GM19023 (cell line): ENCODE measurements around the gene UBTF.

Experiments used
- ATAC-seq: cut with Tn5 transposase; IDR thresholded peaks from one replicate; pipeline ENCODE4 v1.9.1; 2021; ENCODE audit warnings: mild to moderate bottlenecking, moderate library complexity; ENCODE audit not compliant: unreplicated experiment

The UBTF gene, protein sequence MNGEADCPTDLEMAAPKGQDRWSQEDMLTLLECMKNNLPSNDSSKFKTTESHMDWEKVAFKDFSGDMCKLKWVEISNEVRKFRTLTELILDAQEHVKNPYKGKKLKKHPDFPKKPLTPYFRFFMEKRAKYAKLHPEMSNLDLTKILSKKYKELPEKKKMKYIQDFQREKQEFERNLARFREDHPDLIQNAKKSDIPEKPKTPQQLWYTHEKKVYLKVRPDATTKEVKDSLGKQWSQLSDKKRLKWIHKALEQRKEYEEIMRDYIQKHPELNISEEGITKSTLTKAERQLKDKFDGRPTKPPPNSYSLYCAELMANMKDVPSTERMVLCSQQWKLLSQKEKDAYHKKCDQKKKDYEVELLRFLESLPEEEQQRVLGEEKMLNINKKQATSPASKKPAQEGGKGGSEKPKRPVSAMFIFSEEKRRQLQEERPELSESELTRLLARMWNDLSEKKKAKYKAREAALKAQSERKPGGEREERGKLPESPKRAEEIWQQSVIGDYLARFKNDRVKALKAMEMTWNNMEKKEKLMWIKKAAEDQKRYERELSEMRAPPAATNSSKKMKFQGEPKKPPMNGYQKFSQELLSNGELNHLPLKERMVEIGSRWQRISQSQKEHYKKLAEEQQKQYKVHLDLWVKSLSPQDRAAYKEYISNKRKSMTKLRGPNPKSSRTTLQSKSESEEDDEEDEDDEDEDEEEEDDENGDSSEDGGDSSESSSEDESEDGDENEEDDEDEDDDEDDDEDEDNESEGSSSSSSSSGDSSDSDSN

DNA sequence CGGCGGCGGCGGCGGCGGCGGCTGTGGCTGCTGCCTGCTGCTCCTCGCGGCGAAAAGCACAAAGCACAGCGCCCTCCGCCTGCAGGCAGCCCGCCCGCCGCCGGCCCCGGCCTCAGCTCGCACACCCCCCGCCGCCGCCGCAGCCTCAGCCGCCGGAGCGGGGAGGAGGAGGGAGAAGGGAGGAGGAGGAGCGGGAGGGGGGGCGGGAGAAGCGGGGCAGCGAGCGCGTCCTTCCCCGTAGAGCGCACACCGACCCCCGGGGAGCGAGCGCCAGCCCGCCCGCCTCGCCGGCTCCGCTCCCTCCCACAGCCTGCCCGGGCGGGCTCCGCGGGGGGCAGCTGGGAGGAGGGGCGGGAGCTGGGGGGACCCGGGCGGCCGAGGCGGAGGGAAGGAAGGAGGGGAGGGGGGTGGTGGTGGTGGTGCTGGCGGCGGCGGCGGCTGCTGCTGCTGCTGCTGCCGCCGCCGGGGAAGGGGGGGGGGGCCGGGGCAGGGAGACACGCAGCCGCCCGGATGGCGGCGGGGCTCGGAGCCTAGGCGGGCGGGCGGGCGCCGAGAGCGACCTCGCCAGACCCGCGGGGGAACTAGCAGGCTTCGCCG lies at the start of gene UBTF:
Gene UBTF, minus strand, starts transcription at position 60 of the 597 bp plus-strand sequence. CDS start 1,446 bp downstream, outside the sequence.
- ATAC-seq: peak; percentile 9

DNA sequence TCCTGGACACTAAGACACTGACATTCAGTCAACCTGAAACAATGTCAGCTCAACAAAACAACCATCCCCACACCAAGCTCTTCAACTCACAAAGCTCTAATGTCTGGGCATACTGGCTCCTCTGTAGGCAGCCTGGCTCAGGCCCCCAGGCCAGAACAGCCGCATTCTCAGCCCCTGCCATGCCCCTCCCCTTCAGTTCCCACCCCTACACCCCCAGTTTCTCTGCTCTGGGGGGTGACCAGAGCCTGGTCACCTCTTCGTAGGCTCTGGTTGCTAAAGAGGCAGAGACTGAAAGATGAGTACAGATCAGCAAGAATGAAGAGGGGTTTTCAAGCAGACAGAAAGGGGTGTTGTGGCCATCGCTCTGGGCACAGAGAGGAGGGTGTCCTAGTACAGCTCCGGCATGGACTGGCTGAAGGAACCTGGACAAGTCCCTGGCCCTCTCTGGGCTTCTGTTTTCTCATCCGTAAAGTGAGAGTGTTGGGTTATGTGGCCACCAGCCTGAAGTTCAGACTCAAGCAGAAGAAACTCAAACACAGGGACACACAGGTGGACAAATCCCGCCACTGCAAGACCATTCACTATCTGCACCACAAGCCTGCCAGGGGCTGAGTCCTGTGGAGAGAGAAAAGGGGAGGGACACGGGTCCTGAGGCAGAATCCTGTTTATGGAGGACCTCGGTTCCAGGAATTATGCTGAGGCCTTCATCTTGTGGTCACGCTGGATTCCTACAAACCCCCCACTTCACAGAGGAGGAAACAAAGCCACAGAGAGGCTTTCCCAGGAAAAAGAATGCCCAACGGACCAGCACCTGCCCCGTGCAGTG lies 49.4 kb upstream of the UBTF start:
- no peak for ATAC-seq

DNA sequence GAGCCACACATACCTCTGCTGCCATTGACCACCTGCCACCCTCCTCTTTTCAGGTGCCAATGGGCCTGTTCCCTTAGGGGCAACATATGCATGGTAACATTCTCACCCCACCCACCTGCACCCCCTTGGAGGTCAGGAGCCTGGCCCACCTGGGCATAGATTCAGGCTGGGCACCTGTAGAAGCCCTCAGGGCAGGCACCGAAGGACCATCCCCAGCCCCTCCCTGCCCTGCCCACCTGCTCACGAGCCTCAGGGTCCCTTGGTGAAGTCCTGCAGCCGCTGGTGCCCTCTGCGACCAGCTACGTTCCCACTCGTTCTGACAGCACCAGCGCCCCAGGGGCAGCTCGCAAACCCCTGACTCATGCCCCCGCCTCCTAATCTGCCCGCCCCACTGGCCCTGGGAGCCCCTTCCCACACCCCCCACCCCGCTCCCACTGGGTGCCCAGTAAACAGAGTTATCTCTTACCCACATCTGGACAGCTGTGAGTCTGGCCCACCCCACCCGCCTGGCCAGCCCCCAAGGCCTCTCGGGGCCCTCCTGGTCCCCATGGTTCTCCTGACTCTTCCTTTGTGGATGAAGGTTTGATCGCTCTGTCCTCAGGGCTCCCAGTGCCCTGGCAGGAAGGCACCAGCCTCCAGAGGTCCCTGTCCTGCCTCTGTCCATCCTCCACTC lies 48.5 kb upstream of the UBTF start, which contains the start of gene SLC4A1:
Gene SLC4A1, minus strand, starts transcription at position 318 of the 673 bp plus-strand sequence. CDS start 5,269 bp downstream, outside the sequence.
- no peak for ATAC-seq

DNA sequence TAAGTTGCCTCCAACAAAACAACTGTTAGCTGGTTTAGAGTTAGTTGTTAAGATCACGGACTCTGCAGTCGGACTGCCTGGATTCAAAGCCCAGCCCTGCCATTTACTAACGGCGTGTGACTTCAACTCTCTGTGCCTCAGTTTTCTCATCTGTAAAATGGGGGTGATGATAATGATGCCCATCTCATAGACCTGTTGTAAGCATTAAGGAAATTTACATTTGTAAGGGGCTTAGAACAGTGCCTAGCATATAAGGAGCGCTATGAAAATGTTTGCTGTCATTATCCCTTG lies 47.6 kb upstream of the UBTF start:
- ATAC-seq: no peak

DNA sequence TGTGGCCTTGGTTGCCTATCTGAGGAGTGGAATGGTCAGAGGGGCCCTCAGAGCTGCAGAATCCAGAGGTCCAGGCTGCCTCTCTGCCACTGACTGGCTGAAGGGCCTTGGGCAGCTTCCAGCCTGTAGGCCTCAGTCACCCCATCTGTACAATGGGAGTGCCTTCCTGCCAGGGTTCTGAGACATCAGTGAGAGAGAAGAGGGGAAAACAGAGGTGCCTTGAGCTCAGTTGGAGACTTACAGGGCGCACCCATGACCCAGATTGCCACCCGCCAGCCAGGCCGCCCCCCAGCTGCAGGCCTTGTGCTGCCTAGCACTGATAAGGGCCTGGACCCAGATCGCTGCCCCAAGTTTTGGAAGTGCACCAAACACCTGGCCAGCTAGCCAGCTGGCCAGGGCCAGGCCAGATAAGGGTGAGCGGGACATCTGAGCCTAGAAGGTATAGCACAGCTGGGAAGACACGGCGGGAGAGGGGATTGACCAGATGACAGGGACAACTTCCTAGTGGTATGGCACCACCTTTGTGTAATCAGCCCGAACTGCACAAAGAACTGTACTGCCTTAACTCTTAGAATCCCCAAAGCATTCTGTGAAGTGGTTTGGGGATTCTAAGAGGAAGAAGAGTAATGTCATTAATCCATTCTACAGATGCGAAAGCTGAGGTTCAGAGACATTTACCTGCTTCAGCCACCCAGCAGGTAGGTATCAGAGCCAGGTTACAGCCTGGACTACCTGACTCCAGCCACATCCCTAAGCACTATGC lies 47.1 kb upstream of the UBTF start:
- no peak for ATAC-seq

DNA sequence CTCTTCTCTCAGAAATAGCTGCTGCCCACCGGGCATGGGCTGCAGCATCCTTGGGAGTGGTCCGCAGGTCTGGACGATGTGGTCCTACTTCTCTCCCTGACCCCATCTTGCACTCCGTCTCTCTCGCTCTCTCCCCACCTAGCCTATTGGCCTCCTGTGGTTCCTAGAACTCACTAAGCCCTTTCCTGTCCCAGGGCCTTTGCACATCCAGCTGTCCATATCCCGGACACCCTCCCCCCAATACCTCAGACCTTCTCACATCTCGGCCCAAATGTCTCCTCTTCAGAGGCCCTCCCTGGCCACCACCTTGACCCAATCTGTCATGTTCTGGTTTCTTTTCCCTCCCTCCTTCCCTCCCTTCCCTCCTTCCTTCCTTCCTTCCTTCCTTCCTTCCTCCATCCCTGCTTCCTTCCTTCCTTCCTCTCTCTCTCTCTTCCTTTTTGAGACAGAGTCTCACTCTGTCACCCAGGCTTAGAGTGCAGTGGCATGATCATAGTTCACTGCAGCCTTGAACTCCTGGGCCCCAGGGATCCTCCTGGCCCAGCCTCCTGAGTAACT lies 43.9 kb upstream of the UBTF start:
- ATAC-seq: no peak

DNA sequence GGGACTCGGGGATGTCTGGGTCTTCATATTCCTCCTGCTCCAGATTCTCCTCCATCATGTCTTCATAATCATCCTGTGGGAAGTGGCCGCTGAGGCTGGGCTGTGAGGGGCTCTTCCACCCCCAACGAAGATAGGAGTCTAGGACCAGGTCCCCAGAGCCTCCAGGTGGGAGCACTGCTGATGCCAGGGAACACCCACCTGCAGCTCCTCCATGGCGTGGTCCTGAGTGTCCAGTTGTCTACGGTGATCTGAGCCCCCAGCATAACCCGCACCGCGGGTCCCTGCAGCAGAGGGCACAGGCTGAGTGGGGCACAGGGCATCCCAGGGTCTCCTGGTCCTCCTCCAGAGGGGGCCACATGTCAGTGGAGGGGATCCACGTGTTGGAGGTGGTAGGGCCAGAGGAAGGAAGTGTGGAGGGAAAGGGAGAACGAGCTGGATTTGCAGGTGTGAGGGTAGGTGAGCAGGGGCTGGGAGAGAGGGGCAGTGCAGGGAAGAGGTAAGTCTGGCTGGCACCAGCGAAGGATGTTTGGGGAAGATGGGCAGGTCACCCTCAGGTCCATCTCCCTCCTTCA lies 43.3 kb upstream of the UBTF start:
- ATAC-seq: no peak

DNA sequence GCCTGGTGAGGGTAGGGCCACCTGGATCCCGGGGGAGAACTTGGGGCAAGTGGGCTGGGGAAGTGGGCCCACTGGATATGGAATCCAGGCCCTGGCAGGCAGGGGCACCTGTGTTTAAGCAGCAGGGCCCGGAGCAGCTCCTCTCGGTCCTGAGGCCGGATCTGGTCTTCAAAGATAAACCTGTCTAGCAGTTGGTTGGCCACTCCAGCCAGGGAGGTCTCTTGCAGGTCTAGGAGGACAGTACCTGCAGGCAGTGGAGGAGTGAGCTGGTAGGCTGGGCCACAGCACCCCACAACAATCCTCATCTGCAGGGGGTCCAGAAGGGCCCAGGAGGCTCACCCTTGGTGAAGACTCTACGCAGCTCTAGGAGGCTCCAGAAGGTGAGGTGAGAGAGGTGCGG lies 40.8 kb upstream of the UBTF start:
- ATAC-seq: no peak

DNA sequence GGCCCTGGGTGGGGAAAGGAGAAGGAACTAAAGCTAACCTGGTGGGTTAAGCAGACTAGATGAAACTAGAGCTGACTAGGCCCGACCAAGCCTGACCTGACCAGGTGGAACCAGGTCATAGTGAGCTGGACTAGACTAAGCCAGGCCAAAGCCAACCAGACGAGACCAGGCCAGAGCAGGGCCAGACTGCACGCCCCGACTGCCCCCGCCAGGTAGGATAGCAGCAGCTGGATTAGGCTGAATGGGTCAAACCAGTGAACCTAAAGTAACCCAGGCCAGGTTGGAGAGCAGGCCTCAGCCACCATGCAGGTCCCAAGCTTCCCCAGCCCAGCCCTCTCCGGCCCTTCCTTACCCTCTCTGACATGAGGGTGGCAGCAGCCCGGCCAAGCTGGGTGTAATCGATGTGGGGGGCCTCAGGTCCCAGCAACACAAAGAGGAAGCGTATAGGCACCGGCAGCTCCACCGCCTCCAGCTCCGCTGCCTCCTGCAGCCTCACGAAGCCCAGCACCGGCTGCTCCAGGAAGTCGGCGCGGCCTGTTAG lies 39.4 kb upstream of the UBTF start:
- no peak for ATAC-seq

DNA sequence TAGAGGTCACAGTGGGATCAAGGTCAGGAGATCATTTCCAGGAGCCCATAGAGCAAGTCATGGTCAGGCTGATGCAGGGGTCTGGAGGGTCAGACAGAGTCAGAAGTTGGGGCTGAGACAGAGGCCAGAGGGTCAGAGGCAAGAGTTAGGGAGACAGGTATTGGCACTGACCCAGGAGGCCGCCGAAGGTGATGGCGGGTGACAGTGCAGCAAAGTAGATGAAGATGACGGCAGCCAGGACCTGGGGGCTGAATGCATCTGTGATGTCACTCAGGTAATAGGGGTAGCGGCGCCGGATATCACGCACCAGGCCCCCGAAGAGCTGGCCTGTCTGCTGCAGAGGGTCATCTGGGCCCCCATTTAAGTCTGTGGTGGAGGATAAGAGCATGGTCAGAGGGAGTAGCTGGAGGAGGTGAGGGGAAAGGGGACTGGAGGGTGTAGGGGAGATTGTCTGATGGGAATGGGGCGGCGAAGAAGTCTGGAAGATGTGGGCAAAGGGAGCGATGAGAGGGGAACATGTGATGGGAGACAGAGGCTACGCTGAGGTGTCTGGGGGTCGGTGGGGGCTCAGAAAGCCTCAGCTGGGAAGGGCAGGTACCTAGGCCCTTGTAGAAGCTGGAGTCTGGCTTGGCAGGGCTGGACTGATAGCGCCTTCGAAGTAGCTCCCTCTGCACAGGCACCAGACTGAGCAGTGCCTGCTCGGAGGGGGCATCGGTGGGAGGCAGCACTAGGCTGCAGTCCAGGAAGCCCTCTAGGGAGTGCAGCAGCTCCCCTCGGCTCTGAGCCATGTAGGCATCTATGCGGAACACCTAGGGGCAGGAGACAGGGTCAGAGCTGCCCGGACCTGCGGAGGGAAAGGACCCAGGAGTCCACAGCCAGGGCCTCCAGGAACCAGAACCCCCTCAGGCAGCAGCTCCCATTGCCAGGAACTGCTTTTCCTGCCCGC lies 38.6 kb upstream of the UBTF start:
- no peak for ATAC-seq

DNA sequence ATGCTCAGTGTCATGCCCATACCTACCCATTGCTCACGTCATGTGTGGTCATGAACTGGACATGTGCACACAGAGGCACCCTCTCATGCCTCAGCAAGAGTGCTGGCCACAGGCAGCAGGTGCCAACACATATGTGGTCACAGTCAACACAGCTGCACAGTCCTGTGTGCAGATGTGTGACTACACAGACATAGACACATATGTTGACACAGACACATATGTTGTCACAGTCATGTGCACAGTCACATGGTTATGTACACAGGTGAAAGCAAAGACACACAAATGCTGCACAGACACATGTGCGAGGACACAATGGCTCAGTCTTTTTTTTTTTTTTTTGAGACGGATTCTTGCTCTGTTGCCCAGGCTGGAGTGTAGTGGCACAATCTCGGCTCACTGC lies 37.2 kb upstream of the UBTF start:
- ATAC-seq: no peak

DNA sequence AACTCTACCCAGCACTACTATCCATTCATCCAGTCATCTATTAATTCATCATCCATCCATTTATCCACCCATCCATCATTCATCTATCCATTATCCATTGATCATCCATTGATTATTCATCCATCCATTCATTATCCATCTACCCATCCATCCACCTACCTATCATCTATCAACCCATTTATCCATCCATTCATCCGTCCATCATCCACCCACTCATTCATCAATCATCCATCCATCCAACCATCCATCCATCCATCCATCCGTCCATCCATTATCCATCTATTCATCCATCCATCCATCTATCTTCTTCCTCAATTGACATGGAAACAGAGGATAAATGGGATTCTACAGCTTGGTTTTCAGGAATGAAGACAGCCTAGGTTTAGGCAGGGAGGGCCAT lies 36.4 kb upstream of the UBTF start:
- no peak for ATAC-seq

DNA sequence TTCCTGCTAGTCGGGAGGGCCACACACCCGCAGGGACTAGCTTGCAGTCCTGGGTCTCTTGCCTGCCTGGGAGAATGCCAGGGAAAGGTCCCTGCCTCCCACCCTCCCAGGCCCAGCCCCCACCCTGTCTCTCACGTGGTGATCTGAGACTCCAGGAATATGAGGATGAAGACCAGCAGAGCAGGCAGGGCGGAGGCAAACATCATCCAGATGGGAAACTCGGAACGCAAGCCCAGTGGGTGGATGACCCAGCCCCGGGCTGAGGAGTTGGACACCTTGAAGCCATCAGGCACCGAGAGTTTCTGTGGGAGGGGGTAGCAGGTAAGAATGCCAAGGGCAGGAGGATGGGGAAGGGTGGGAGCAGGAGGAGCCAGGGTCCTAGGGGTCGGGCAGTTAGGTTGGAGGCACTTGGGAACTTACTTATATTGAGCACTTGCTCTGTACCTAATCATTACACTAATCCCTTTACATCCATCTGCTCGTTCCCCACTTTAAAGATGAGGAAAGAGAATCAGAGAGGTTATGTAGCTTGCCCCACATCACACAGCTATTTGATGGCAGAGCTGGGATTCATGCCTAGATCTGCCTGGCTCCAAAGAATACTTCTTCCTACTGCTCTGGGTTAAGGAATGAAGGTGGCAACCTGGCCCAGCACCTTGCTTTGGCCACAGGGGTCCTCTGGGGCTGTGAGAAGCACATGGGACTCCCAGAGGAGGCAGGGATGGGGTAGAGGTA lies 35.1 kb upstream of the UBTF start:
- ATAC-seq: no peak

DNA sequence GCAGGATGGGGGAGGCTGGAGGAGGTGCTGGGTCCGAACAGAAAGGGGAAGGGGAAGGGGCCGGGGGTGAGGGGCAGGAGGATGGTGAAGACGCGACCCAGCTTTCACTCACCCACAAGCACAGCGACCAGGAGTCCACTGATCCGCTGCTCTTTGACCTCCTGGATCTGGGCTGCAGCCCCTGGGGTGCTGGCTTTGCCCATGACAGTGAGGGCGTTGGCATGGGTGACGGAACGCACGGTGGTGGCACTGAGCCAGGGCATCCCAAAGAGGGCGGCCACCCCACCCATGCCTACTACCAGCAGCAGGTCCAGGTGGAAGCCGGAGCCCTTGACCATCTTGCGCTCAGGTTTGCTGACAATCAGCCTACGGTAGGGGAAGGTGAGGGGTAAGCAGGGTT lies 33.5 kb upstream of the UBTF start:
- ATAC-seq: no peak

DNA sequence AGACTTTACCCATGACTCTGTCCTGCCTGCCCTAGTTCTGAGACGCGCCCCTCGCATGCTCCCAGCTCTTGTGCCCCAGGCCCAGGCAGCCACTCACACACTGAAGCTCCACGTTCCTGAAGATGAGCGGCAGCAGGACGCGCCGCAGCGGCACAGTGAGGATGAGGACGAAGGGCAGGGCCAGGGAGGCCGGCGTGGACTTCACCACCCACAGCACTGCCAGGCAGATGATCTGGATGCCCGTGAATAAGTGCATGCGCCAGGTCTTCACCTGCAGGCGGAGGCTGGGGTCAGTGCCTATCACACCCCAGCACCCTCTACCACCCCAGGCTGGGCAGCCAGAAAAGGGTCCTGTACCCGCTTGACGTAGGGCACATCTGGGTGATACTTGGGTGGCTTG lies 31.6 kb upstream of the UBTF start:
- ATAC-seq: no peak

DNA sequence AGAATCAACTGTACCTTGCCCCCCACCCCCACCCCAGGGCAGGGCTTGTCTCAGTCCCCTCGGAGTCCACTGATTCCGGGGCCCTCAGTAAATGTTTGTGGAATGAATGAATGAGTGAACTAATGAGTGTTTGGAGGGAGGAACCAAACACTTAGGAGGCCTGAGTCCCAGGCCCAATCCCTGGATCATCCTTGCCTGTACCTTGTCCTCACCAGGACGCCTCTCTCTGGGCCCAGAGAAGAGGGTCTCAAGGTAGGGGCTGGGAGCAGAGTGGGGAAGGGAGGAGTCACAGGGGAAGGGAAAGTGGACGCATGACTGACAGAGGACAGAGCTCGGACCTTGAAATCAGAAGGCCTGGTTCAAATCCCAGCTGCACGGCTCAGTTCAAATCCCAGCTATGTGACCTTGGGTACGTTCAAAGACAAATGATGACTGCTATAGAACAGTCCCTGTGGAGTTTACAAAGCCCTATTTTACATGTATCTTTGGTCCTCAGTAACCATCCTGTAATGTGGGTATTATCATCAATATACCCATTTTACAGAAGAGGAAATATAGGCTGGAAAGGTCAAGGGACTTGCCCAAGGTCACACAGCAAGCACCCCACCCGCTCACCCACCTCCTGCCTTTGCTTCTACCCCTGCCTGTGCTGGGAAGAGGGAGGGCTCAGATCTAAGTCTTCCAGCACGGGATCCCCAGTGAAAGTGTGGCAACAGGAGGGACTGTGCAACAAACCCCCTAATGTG lies 30.2 kb upstream of the UBTF start:
- ATAC-seq: no peak
